Measurements from ENCODE around the gene MYPOP. TPM values are rescaled to one million over a fixed set of nuclear protein-coding genes. Genes with fewer than 3 reads are reported as not detected.

The MYPOP gene
- total RNA-seq, 1 donor from 2014 or later = 1.3 TPM

- no peak for DNase-seq (ENCODE audit: low read depth)
- TF ChIP-seq CTCF (conservative IDR thresholded peaks at IDR 0.05; ENCODE audit: low read depth, low read length) = no peak
- H3K4me3 ChIP-seq (ENCODE audit: low read depth, low read length) = peak overlapping the region; percentile 34
These were observed 18.3 kb downstream of the MYPOP start for GRCh38 chr19:45883881-45884681.

- no peak for TF ChIP-seq CTCF (conservative IDR thresholded peaks at IDR 0.05; ENCODE audit: low read depth, low read length)
- no peak for DNase-seq (ENCODE audit: low read depth)
- peak overlapping the region; percentile 34 for H3K4me3 ChIP-seq (ENCODE audit: low read depth, low read length)
These were observed 18.9 kb downstream of the MYPOP start for GRCh38 chr19:45883586-45883880.

- no peak for DNase-seq (ENCODE audit: low read depth)
- TF ChIP-seq CTCF (conservative IDR thresholded peaks at IDR 0.05; ENCODE audit: low read depth, low read length) = peak; percentile 100
- H3K4me3 ChIP-seq (ENCODE audit: low read depth, low read length) = peak overlapping the region; percentile 72
These were observed 19.5 kb downstream of the MYPOP start for GRCh38 chr19:45882652-45883585.

- TF ChIP-seq CTCF (conservative IDR thresholded peaks at IDR 0.05; ENCODE audit: low read depth, low read length) = no peak
These were observed 20.4 kb downstream of the MYPOP start for GRCh38 chr19:45881909-45882528.

GRCh38 chr19:45881082-45881908, 21.1 kb downstream of the MYPOP start:
- no peak for TF ChIP-seq CTCF (conservative IDR thresholded peaks at IDR 0.05; ENCODE audit: low read depth, low read length)
- no peak for DNase-seq (ENCODE audit: low read depth)
- no peak overlapping the region for H3K4me3 ChIP-seq (ENCODE audit: low read depth, low read length)

More at GRCh38 chr19:45881909-45882528, 20.4 kb downstream of the MYPOP start:
- H3K4me3 ChIP-seq (ENCODE audit: low read depth, low read length) = peak overlapping the region; percentile 72
- DNase-seq (ENCODE audit: low read depth) = no peak

GRCh38 chr19:45879971-45880370, 22.4 kb downstream of the MYPOP start:
- no peak for DNase-seq (ENCODE audit: low read depth)
- H3K4me3 ChIP-seq (ENCODE audit: low read depth, low read length) = no peak overlapping the region
- TF ChIP-seq CTCF (conservative IDR thresholded peaks at IDR 0.05; ENCODE audit: low read depth, low read length) = no peak
